ENCODE results near the gene CLN6. TPM values are rescaled to one million over a fixed set of nuclear protein-coding genes. Genes with fewer than 3 reads are reported as not detected.
"Not testable (repeated sequence)": the region's sequence is repeated elsewhere in the genome, so short reads cannot be mapped to it uniquely, and the experiment has no call there.

The CLN6 gene
- total RNA-seq, 1 donor from 2014 or later = 31.5 TPM

GRCh38 chr15:68224546-68225250, 4.8 kb downstream of the CLN6 start:
- DNase-seq = no peak
- intact Hi-C loops (cut with DNase I) = no loop called here
- Histone ChIP-seq H3K27me3 (no peaks in the 10 kb centered on the region), H3K4me1 (peaks cover 18% of the 10 kb centered on the region), H3K4me3 (no peak overlapping the region), H3K36me3 (no peaks in the 10 kb centered on the region), H3K9me3 (no peaks in the 10 kb centered on the region), H3K27ac (no peak overlapping the region)
- no peak for ATAC-seq
- TF ChIP-seq CTCF (IDR thresholded peaks at IDR 0.05) = no peak

GRCh38 chr15:68224108-68224507, 5.4 kb downstream of the CLN6 start:
- no peak for TF ChIP-seq CTCF (IDR thresholded peaks at IDR 0.05)
- DNase-seq = no peak

GRCh38 chr15:68223171-68223570, 6.4 kb downstream of the CLN6 start:
- H3K27ac ChIP-seq = no peak overlapping the region
- no peak for DNase-seq
- no peak for TF ChIP-seq CTCF (IDR thresholded peaks at IDR 0.05)

More at GRCh38 chr15:68224108-68224507, 5.4 kb downstream of the CLN6 start:
- peaks cover 18% of the 10 kb centered on the region for H3K4me1 ChIP-seq
- no peak overlapping the region for H3K27ac ChIP-seq
- ATAC-seq = no peak
- H3K27me3 ChIP-seq = no peaks in the 10 kb centered on the region
- no peaks in the 10 kb centered on the region for H3K9me3 ChIP-seq
- H3K4me3 ChIP-seq = no peak overlapping the region
- H3K36me3 ChIP-seq = no peaks in the 10 kb centered on the region
- intact Hi-C loops (cut with DNase I) = no loop called here

GRCh38 chr15:68222432-68222743, 7.1 kb downstream of the CLN6 start:
- intact Hi-C loops (cut with DNase I); H3K4me1 ChIP-seq; H3K9me3 ChIP-seq; H3K4me3 ChIP-seq; ATAC-seq; DNase-seq; H3K27me3 ChIP-seq; H3K36me3 ChIP-seq; H3K27ac ChIP-seq: not testable (repeated sequence)

More at GRCh38 chr15:68223171-68223570, 6.4 kb downstream of the CLN6 start:
- H3K36me3 ChIP-seq = no peaks in the 10 kb centered on the region
- H3K4me3 ChIP-seq = no peak overlapping the region
- no peak for ATAC-seq
- H3K9me3 ChIP-seq = no peaks in the 10 kb centered on the region
- H3K27me3 ChIP-seq = no peaks in the 10 kb centered on the region
- peaks cover 13% of the 10 kb centered on the region for H3K4me1 ChIP-seq
- intact Hi-C loops (cut with DNase I) = no loop called here

GRCh38 chr15:68221530-68222431, 7.7 kb downstream of the CLN6 start:
- intact Hi-C loops (cut with DNase I); H3K27me3 ChIP-seq; ATAC-seq; H3K4me1 ChIP-seq; H3K36me3 ChIP-seq; H3K27ac ChIP-seq; H3K4me3 ChIP-seq; H3K9me3 ChIP-seq; DNase-seq: not testable (repeated sequence)

- Histone ChIP-seq H3K36me3 (no peaks in the 10 kb centered on the region), H3K4me1 (peaks cover 5% of the 10 kb centered on the region), H3K9me3 (no peaks in the 10 kb centered on the region), H3K4me3 (no peak overlapping the region), H3K27ac (no peak overlapping the region), H3K27me3 (no peaks in the 10 kb centered on the region)
- TF ChIP-seq CTCF (IDR thresholded peaks at IDR 0.05) = no peak
- intact Hi-C loops (cut with DNase I) = no loop called here
- no peak for ATAC-seq
- no peak for DNase-seq
These were observed 8.6 kb downstream of the CLN6 start for GRCh38 chr15:68220967-68221366.
